ENCODE results near the gene TMBIM1. TPM values are rescaled to one million over a fixed set of nuclear protein-coding genes. Genes with fewer than 3 reads are reported as not detected.

The TMBIM1 gene
- total and polyA plus RNA-seq, 9 of the 15 experiments (the other 6 are each of a cell fraction or from before 2014, with no cell fraction given), result 14.2 to 105 (median 47.0) TPM

- peak overlapping the region; percentile 15; the same call in 1 of the 3 replicates for H3K27ac ChIP-seq (ENCODE audit: extremely low read depth, low read depth, low read length)
- no peaks in the 10 kb centered on the region for H3K9me1 ChIP-seq (ENCODE audit: control insufficient read depth, insufficient read depth, low read length)
- ChIA-PET POLR2A (interaction anchor here (0.6 to 0.7 kb wide), 2 partner anchors 16 to 24 kb away, joined by 3 read pairs; no protein-coding TSS in a partner anchor), CTCF (ENCODE audit: low intra/inter-chr PET ratio) (no interaction called here)
- H4K20me1 ChIP-seq (replicated peaks; ENCODE audit: control insufficient read depth, insufficient read depth, low read length), result no peaks in the 10 kb centered on the region
- no peak overlapping the region for H3K4me2 ChIP-seq (ENCODE audit: insufficient read depth, low read length)
- no TSS peak for BruUV-seq (replicated peaks)
- 40% methylated on average over 7 of the region's 11 CpGs for WGBS (ENCODE audit: insufficient coverage, low coverage, missing lambda C conversion rate)
- H3K4me3 ChIP-seq, result no peak overlapping the region
- FAIRE-seq, result no peak
- peaks cover 44 to 46% of the 10 kb centered on the region in 2 experiments for H3K4me1 ChIP-seq (replicated peaks in 1 of 2; ENCODE audit: control insufficient read depth in 2 of 2, insufficient read depth in 2 of 2, low read length in 2 of 2)
- 0 out of 3 replicates have a peak, but pooled peaks cover 2% of the 10 kb centered on the region for H3K36me3 ChIP-seq (ENCODE audit: control insufficient read depth, insufficient read depth, low read length)
- TF ChIP-seq ZNF143 (CRISPR knock-in tag; IDR thresholded peaks at IDR 0.05), result no peak
- TF ChIP-seq, protein P1, sequence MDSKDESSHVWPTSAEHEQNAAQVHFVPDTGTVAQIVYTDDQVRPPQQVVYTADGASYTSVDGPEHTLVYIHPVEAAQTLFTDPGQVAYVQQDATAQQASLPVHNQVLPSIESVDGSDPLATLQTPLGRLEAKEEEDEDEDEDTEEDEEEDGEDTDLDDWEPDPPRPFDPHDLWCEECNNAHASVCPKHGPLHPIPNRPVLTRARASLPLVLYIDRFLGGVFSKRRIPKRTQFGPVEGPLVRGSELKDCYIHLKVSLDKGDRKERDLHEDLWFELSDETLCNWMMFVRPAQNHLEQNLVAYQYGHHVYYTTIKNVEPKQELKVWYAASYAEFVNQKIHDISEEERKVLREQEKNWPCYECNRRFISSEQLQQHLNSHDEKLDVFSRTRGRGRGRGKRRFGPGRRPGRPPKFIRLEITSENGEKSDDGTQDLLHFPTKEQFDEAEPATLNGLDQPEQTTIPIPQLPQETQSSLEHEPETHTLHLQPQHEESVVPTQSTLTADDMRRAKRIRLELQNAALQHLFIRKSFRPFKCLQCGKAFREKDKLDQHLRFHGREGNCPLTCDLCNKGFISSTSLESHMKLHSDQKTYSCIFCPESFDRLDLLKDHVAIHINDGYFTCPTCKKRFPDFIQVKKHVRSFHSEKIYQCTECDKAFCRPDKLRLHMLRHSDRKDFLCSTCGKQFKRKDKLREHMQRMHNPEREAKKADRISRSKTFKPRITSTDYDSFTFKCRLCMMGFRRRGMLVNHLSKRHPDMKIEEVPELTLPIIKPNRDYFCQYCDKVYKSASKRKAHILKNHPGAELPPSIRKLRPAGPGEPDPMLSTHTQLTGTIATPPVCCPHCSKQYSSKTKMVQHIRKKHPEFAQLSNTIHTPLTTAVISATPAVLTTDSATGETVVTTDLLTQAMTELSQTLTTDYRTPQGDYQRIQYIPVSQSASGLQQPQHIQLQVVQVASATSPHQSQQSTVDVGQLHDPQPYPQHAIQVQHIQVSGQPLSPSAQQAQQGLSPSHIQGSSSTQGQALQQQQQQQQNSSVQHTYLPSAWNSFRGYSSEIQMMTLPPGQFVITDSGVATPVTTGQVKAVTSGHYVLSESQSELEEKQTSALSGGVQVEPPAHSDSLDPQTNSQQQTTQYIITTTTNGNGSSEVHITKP (IDR thresholded peaks at IDR 0.05; ENCODE audit: partially characterized antibody), result peak; percentile 47
- peak; percentile 3; the same call in 1 of the 3 replicates for ATAC-seq
- no peak overlapping the region for H2AFZ ChIP-seq (ENCODE audit: low read depth, low read length)
- no peaks in the 10 kb centered on the region for H3K9me3 ChIP-seq (replicated peaks; ENCODE audit: control insufficient read depth, insufficient read depth, low read depth, low read length)
- no peaks in the 10 kb centered on the region for H3K27me3 ChIP-seq (ENCODE audit: control insufficient read depth in 2 of 2, insufficient read depth in 2 of 2, low read length in 2 of 2)
- peak in 1 of 4 experiments; percentile 38 for DNase-seq (ENCODE audit: extremely low read depth in 1 of 4, low spot score in 3 of 4)
- intact Hi-C loops (cut with micrococcal nuclease) (no loop called here), in situ Hi-C loops (cut with MboI) (no loop called here)
- peak overlapping the region in 1 of 2 experiments; percentile 70; a peak in 2 of 4 replicates for H3K9ac ChIP-seq (ENCODE audit: insufficient read depth in 1 of 2, low read depth in 2 of 2, low read length in 2 of 2)
- H3K79me2 ChIP-seq (ENCODE audit: control insufficient read depth, insufficient read depth, low read length), result peaks cover 46% of the 10 kb centered on the region
Observed at GRCh38 chr2:218327451-218328210, 35.3 kb upstream of the TMBIM1 start.
